Stimulated activated CD4-positive, alpha-beta T cell treated with anti-CD3 and anti-CD28 coated beads, TNF-alpha, amount 100 ng/mL, for 4 hours (primary cell): ENCODE results near the gene ERCC8.

Experiments
- DNase-seq, 3 experiments: peaks; one replicate each; pipeline ENCODE4 v3.0.0-alpha.2; 2020; ENCODE audit warnings: low read depth in 3 of 3

The ERCC8 gene

DNA sequence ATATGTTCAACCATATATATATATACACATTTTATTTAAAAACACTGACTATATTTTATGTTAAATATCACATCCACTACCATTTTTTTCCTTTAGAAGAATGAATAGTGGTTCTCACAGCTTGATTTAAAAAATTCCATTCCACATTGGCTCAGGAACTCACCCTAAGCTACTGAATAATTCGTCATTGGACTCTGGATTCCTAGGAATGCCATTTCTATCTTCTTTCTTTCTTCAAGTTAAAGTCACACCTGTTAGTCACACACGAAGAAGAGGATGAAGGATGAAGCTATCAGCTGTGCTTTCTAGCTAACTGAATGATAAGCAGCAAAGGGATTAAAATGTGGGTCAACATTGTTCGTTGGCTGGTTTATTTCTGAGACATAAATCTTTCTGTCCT, 108.7 kb downstream of the ERCC8 start:
- DNase-seq, result no peak

DNA sequence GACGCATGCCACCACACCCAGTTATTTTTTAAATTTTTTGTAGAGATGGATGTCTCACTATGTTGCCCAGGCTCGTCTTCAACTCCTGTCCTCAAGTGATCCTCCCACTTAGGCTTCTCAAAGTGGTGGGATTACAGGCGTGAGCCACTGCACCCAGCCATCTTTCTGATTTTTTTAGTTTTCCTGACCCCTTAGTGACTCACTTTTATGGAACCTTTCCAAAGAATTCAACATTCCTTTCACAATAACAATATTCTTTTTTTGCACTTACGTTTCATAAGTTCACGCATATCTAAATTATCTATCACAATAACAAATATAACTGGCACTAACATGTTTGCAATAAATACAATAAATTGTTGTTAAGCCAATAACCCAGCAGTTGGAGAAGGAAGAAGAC, 109.3 kb downstream of the ERCC8 start:
- DNase-seq, result no peak

DNA sequence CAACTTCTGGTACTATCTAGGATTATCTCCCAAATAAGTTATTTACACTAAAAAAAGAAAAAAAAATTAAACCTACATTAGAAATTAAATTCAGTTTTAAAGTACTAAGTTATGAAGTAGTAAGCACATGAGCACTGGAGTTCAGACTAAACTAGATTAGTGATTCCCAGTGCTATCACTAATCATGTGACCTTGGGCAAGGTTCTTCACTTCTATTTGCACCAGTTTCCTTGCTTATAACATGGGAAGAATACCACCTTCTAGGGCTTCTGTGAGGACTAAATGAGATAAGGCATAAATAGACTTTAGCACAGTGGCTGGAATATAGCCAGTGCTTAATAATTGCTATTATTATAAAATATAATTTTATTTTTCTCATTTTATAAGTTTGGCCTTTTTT, 111.3 kb downstream of the ERCC8 start:
- DNase-seq, result no peak

GRCh38 chr5:60830581-60831127, 114.2 kb downstream of the ERCC8 start:
- DNase-seq, result no peak

GRCh38 chr5:60829490-60830266, 115.2 kb downstream of the ERCC8 start:
- no peak for DNase-seq

DNA sequence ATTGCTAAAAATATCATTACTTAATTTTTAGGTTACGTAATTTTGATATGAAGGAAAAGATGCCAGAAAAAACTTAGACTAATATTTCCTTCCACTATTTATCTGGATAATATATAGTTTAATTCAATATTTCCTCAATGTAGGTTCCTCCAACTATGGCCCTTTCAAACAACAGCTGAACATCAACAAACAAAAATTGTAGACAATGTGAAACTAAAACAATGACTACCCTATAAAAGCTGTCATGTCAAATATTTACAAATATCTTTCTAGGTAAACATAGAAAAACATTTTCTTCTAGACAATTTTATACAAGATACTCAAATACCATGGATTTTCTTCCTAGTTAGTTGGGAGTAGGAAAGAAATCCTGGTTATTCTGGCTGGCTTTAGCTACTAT, 117.7 kb downstream of the ERCC8 start:
- no peak for DNase-seq

- no peak for DNase-seq
Measured at GRCh38 chr5:60826653-60827052, 118.2 kb downstream of the ERCC8 start.
